Measurements from ENCODE around the gene CANX. TPM values are rescaled to one million over a fixed set of nuclear protein-coding genes. Genes with fewer than 3 reads are reported as not detected.
A peak's percentile ranks its signal among the peaks of the same experiment; 100 is the strongest.

Gene CANX
- total and polyA plus RNA-seq, 2 experiments from 2014 or later, result 332 to 488 TPM

DNA sequence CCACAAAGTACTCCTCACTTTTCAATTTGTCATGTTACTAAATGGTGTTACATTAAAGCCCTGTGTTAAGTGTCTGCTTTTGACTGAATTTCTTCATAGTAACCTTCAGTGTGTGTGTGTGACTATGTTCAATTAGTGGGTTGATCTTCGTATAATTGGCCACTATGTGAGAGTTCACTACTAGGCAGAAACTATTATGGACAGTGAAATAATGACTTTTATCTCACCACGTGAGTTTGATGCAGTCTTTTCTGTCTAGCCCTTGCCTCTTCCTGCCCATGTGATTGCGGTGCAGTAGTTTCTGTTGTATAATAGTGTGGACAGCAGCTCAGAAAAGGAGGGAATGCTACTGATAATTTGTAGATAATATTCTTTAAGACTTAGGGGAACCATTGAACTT lies 32.1 kb downstream of the CANX start:
- WGBS, 2 experiments (ENCODE audit: low coverage in 1 of 2, low lambda C conversion rate in 2 of 2, missing lambda C conversion rate in 2 of 2), result 97 to 99% methylated on average over 3 of the region's 3 CpGs
- H3F3A ChIP-seq (ENCODE audit: insufficient read depth), result peaks cover 73% of the 10 kb centered on the region
- H3K4me1 ChIP-seq (ENCODE audit: insufficient read depth), result peaks cover 14% of the 10 kb centered on the region
- H4K20me1 ChIP-seq (ENCODE audit: insufficient read depth), result peaks cover 4% of the 10 kb centered on the region; the same call in 1 of the 2 replicates
- in situ Hi-C loops (cut with MboI), result no loop called here
- no peaks in the 10 kb centered on the region for H3K9me3 ChIP-seq (ENCODE audit: low read depth)
- no peak for TF ChIP-seq EZH2 (IDR thresholded peaks at IDR 0.05; ENCODE audit: insufficient read depth, poor library complexity, severe bottlenecking)
- TF ChIP-seq EZH2phosphoT487 (IDR thresholded peaks at IDR 0.05; ENCODE audit: insufficient read depth, low read depth), result no peak
- H3K36me3 ChIP-seq (ENCODE audit: low read depth), result peaks cover 49% of the 10 kb centered on the region
- no peak overlapping the region for H3K4me2 ChIP-seq (ENCODE audit: unreplicated experiment)
- no peaks in the 10 kb centered on the region for H3K9me2 ChIP-seq (ENCODE audit: insufficient read depth)
- no peak for DNase-seq
- peaks cover 43% of the 10 kb centered on the region for H3K79me2 ChIP-seq (ENCODE audit: insufficient read depth)
- H3K27ac ChIP-seq, result peak overlapping the region; percentile 82
- no peaks in the 10 kb centered on the region for H3K27me3 ChIP-seq (replicated peaks; ENCODE audit: insufficient read depth)
- no peak overlapping the region for H2AFZ ChIP-seq
- H3K4me3 ChIP-seq, result no peak overlapping the region
- H3K9ac ChIP-seq, result peak overlapping the region; percentile 89; the same call in 1 of the 2 replicates

- Histone ChIP-seq H3K4me1 (ENCODE audit: insufficient read depth) (peaks cover 14% of the 10 kb centered on the region), H3K27me3 (replicated peaks; ENCODE audit: insufficient read depth) (no peaks in the 10 kb centered on the region), H3K4me3 (peak overlapping the region; percentile 84), H3K9ac (peak overlapping the region; percentile 89), H3K9me2 (ENCODE audit: insufficient read depth) (no peaks in the 10 kb centered on the region), H2AFZ (peak overlapping the region; percentile 49), H3F3A (ENCODE audit: insufficient read depth) (peaks cover 66% of the 10 kb centered on the region), H3K36me3 (ENCODE audit: low read depth) (peaks cover 38% of the 10 kb centered on the region), H4K20me1 (ENCODE audit: insufficient read depth) (peaks cover 4% of the 10 kb centered on the region; the same call in 1 of the 2 replicates), H3K4me2 (ENCODE audit: unreplicated experiment) (peak overlapping the region; percentile 71), H3K79me2 (ENCODE audit: insufficient read depth) (peaks cover 53% of the 10 kb centered on the region), H3K27ac (peak overlapping the region; percentile 82), H3K9me3 (ENCODE audit: low read depth) (no peaks in the 10 kb centered on the region)
- peak; percentile 94 for DNase-seq
- in situ Hi-C loops (cut with MboI), result no loop called here
- WGBS, 2 experiments (ENCODE audit: low coverage in 1 of 2, low lambda C conversion rate in 2 of 2, missing lambda C conversion rate in 2 of 2), result 61 to 65% methylated on average over 24 of the region's 24 CpGs
- no peak for TF ChIP-seq EZH2phosphoT487 (IDR thresholded peaks at IDR 0.05; ENCODE audit: insufficient read depth, low read depth)
- TF ChIP-seq EZH2 (IDR thresholded peaks at IDR 0.05; ENCODE audit: insufficient read depth, poor library complexity, severe bottlenecking), result no peak
Observed at GRCh38 chr5:179731791-179732411, 33.1 kb downstream of the CANX start.

DNA sequence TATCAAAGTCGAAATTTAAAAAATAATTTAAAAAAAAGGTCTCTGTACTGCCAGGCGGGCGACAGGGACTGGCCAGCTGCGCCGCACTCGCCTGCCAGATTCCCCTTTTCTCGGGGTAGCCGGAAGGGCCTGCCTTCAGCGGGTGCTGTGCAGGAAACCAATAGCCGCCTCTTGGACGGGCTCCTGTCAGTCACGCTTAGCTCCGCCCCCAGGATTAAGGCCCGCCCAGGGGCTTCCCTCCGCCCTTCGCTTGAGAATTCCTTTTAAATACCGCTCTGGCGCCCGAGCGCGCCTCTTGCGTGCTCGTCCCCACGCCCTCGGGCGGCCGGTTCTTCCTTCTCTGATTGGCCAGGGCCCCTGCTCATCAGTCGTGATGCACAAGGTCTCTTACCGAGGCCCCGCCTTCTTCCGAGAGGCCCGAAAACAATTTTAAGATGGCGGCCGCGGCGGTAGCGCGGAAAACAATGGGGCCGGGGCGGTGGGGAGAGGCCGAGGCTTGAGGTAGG lies 33.7 kb downstream of the CANX start, which contains the start of gene MAML1:
Gene MAML1 (plus strand): TSS at position 411 of the 506 bp plus-strand sequence. CDS start 291 bp downstream, outside the sequence.
- H3F3A ChIP-seq (ENCODE audit: insufficient read depth), result peaks cover 60% of the 10 kb centered on the region
- peak within 1 kb of the TSS; percentile 89 for H3K9ac ChIP-seq
- TF ChIP-seq EZH2 (IDR thresholded peaks at IDR 0.05; ENCODE audit: insufficient read depth, poor library complexity, severe bottlenecking) (no peak), EZH2phosphoT487 (IDR thresholded peaks at IDR 0.05; ENCODE audit: insufficient read depth, low read depth) (no peak)
- H3K79me2 ChIP-seq (ENCODE audit: insufficient read depth), result peaks cover 58% of the 10 kb centered on the region
- DNase-seq, result peak; percentile 100
- no peaks in the 10 kb centered on the region for H3K9me3 ChIP-seq (ENCODE audit: low read depth)
- no peaks in the 10 kb centered on the region for H3K9me2 ChIP-seq (ENCODE audit: insufficient read depth)
- H3K36me3 ChIP-seq (ENCODE audit: low read depth), result peaks cover 32% of the 10 kb centered on the region
- peak within 1 kb of the TSS; percentile 97 for H3K4me2 ChIP-seq (ENCODE audit: unreplicated experiment)
- in situ Hi-C loops (cut with MboI), result no loop called here
- WGBS, 2 experiments (ENCODE audit: low coverage in 1 of 2, low lambda C conversion rate in 2 of 2, missing lambda C conversion rate in 2 of 2), result 1% methylated on average over 36 to 41 of the region's 41 CpGs
- H4K20me1 ChIP-seq (ENCODE audit: insufficient read depth), result peaks cover 4% of the 10 kb centered on the region; the same call in 1 of the 2 replicates
- H3K27ac ChIP-seq, result peak within 1 kb of the TSS; percentile 82
- H3K4me3 ChIP-seq, result peak within 1 kb of the TSS; percentile 84
- peaks cover 14% of the 10 kb centered on the region for H3K4me1 ChIP-seq (ENCODE audit: insufficient read depth)
- H2AFZ ChIP-seq, result peak within 1 kb of the TSS; percentile 70
- no peaks in the 10 kb centered on the region for H3K27me3 ChIP-seq (replicated peaks; ENCODE audit: insufficient read depth)

DNA sequence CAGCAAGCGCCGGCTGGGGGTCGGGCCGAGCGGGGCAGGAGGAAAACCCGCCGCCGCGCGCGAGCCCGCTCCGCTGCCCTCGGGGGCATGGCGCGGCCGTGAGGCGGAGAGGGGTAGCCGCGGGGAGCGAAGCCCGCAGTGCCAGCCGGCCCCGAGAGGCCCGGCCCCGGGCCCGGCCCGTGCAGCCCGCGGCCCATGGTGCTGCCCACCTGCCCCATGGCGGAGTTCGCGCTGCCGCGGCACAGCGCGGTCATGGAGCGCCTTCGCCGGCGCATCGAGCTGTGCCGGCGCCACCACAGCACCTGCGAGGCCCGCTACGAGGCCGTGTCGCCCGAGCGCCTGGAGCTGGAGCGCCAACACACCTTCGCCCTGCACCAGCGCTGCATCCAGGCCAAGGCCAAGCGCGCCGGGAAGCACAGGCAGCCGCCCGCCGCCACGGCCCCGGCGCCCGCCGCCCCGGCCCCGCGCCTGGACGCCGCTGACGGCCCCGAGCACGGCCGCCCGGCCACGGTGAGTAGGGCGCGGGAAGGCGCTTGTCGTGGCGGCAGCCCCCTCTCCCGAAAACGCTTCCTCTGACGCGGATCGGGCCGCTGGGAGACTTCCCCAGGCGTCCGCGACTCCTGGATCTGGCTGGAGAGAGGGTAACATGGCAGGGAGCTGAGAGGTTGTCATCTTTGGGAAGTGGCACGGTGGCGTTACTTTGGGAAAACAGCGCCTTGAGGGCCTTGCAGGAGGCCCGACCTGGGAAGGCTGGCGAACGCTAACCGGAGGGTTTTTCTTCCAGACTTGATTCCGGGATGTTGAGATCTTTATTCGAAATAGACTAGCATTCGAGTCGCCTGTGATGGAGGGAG lies 34.4 kb downstream of the CANX start:
- H3K4me2 ChIP-seq (ENCODE audit: unreplicated experiment), result peak overlapping the region; percentile 97
- peak; percentile 68 for DNase-seq
- peaks cover 58% of the 10 kb centered on the region for H3K79me2 ChIP-seq (ENCODE audit: insufficient read depth)
- H2AFZ ChIP-seq, result peak overlapping the region; percentile 70
- 1 to 2% methylated on average over 38 to 42 of the region's 101 CpGs for WGBS, 2 experiments (ENCODE audit: low coverage in 1 of 2, low lambda C conversion rate in 2 of 2, missing lambda C conversion rate in 2 of 2)
- no peaks in the 10 kb centered on the region for H3K9me2 ChIP-seq (ENCODE audit: insufficient read depth)
- no peaks in the 10 kb centered on the region for H3K27me3 ChIP-seq (replicated peaks; ENCODE audit: insufficient read depth)
- in situ Hi-C loops (cut with MboI), result no loop called here
- peaks cover 14% of the 10 kb centered on the region for H3K4me1 ChIP-seq (ENCODE audit: insufficient read depth)
- peak overlapping the region; percentile 84 for H3K4me3 ChIP-seq
- peaks cover 4% of the 10 kb centered on the region; the same call in 1 of the 2 replicates for H4K20me1 ChIP-seq (ENCODE audit: insufficient read depth)
- H3K36me3 ChIP-seq (ENCODE audit: low read depth), result peaks cover 27% of the 10 kb centered on the region
- peaks cover 54% of the 10 kb centered on the region for H3F3A ChIP-seq (ENCODE audit: insufficient read depth)
- H3K9me3 ChIP-seq (ENCODE audit: low read depth), result no peaks in the 10 kb centered on the region
- peak overlapping the region; percentile 89 for H3K9ac ChIP-seq
- TF ChIP-seq EZH2 (IDR thresholded peaks at IDR 0.05; ENCODE audit: insufficient read depth, poor library complexity, severe bottlenecking), result no peak
- TF ChIP-seq EZH2phosphoT487 (IDR thresholded peaks at IDR 0.05; ENCODE audit: insufficient read depth, low read depth), result no peak
- H3K27ac ChIP-seq, result peak overlapping the region; percentile 82

All from GM23248 (cell line).